OCI-LY7 (cell line): Measurements from ENCODE around the gene CENPC. TPM values are rescaled to one million over a fixed set of nuclear protein-coding genes. Genes with fewer than 3 reads are reported as not detected.
"Not testable (repeated sequence)": the region's sequence is repeated elsewhere in the genome, so short reads cannot be mapped to it uniquely, and the experiment has no call there.

Experiments used
- BruUV-seq: library from RNA; stranded (reverse); fragments of 400-500 nt; replicated peaks from 2 replicates; lab custom pipeline; 2021; lab: Mats Ljungman, UMichigan
- CTCF ChIA-PET: fragments of 300-600 bp; sonication (Branson Sonifier 250); formaldehyde crosslinking; loops from one replicate; lab custom pipeline; 2022; ENCODE audit warnings: antibody characterized with exemption; ENCODE audit not compliant: unreplicated experiment; lab: Charles Lee
- POLR2A ChIA-PET: fragments of 300-600 bp; sonication (Branson Sonifier 250); formaldehyde crosslinking; loops from one replicate; lab custom pipeline; 2022; ENCODE audit warnings: antibody characterized with exemption; lab: Charles Lee
- DNase-seq: peaks from one replicate; pipeline ENCODE4 v3.0.0-alpha.2; 2015; ENCODE audit warnings: low spot score
- H2AFZ ChIP-seq: fragments of 200-600 bp; sonication (generic), shearing (Covaris generic); 2 replicates; pipeline ENCODE4 v1.6.1; 2014; ENCODE audit warnings: mild to moderate bottlenecking, antibody characterized with exemption, low read length, moderate library complexity
- H3K27ac ChIP-seq: fragments of 200-600 bp; sonication (generic); 2 replicates; pipeline ENCODE4 v1.5.1; 2014; ENCODE audit warnings: mixed run types, low read depth, mild to moderate bottlenecking, moderate library complexity, low read length, inconsistent platforms; ENCODE audit not compliant: poor library complexity, severe bottlenecking
- H3K36me3 ChIP-seq: fragments of 200-600 bp; sonication (generic); 2 replicates; pipeline ENCODE4 v1.6.1; 2014; ENCODE audit warnings: mild to moderate bottlenecking, antibody characterized with exemption, low read length, moderate library complexity, mixed read lengths; ENCODE audit not compliant: insufficient read depth
- H3K4me1 ChIP-seq: fragments of 200-600 bp; sonication (generic); 2 replicates; pipeline ENCODE4 v1.5.1; 2014; ENCODE audit warnings: mild to moderate bottlenecking, low read length; ENCODE audit not compliant: insufficient read depth, poor library complexity, severe bottlenecking
- H3K4me2 ChIP-seq: fragments of 200-600 bp; sonication (generic); 2 replicates; pipeline ENCODE4 v1.6.1; 2014; ENCODE audit warnings: mild to moderate bottlenecking, low read length
- H3K4me3 ChIP-seq: fragments of 200-600 bp; sonication (generic); 2 replicates; pipeline ENCODE4 v1.5.1; 2014; ENCODE audit warnings: mild to moderate bottlenecking, low read depth, low read length; ENCODE audit not compliant: poor library complexity, severe bottlenecking
- H3K79me2 ChIP-seq: fragments of 200-600 bp; sonication (generic); 2 replicates; pipeline ENCODE4 v1.6.1; 2016; ENCODE audit warnings: low read depth, mild to moderate bottlenecking, low read length, moderate library complexity, mixed read lengths; ENCODE audit not compliant: insufficient read depth
- H3K9me2 ChIP-seq: fragments of 200-600 bp; sonication (generic); 2 replicates; pipeline ENCODE4 v1.6.1; 2016; ENCODE audit warnings: mild to moderate bottlenecking, low read length, mixed read lengths; ENCODE audit not compliant: insufficient read depth
- H3K9me3 ChIP-seq: fragments of 200-600 bp; sonication (generic); 2 replicates; pipeline ENCODE4 v1.6.1; 2014; ENCODE audit warnings: mild to moderate bottlenecking, mixed run types, low read length, mixed read lengths
- H4K20me1 ChIP-seq: fragments of 200-600 bp; sonication (generic); 2 replicates; pipeline ENCODE4 v1.6.1; 2014; ENCODE audit warnings: mild to moderate bottlenecking, antibody characterized with exemption, low read length, moderate library complexity, mixed read lengths; ENCODE audit not compliant: insufficient read depth
- CTCF ChIP-seq: fragments of 200-600 bp; sonication (generic); conservative IDR thresholded peaks from 2 replicates; pipeline ENCODE4 v1.5.1; 2014; ENCODE audit warnings: mild to moderate bottlenecking, antibody characterized with exemption, low read length, moderate library complexity, mixed read lengths
- EZH2phosphoT487 ChIP-seq: fragments of 200-600 bp; sonication (generic); IDR thresholded peaks from 2 replicates; pipeline ENCODE4 v1.6.1; 2018; ENCODE audit warnings: low read depth, borderline replicate concordance, mild to moderate bottlenecking, mixed run types, antibody characterized with exemption, low read length, moderate library complexity, mixed read lengths
- intact Hi-C: fragments of 100-400 bp; cut with micrococcal nuclease; formaldehyde crosslinking; loops from one replicate; pipeline ENCODE4 v1.10.0; 2022; ENCODE audit not compliant: unreplicated experiment
- total RNA-seq, 2 experiments: library from RNA; depleted of rRNA in 1 of 2; stranded (reverse); fragments of >200 nt in 1 of 2; shearing (Covaris generic) in 1 of 2; gene quantifications; 2 replicates each; pipeline ENCODE4 v1.2.3, GENCODE V29; 2014 to 2022

The CENPC gene
- total RNA-seq, 2 experiments from 2014 or later = 46.2 to 55.4 TPM

DNA sequence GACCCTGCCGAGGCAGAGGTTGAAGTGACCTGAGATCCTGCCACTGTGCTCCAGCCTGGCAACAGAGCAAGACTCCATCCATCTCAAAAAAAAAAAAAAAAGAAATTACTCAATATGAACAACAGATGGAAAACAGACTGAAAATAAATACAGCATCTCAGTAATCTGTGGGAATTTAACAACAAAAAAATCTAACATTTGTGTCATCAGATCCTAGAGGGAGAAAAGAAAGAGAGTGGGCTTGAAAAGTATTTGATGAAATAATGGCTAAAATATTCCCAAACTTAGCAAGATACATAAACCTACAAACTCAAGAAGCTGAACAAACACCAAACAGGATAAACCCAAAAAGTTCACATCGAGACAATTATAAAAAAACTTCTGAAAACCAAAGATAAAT is 84.7 kb downstream of the CENPC start:
- no peak overlapping the region for H2AFZ ChIP-seq
- POLR2A ChIA-PET = interaction anchor here (0.7 kb wide), 1 partner anchor 1139 kb away, joined by 3 read pairs; no protein-coding TSS in a partner anchor
- no peaks in the 10 kb centered on the region for H3K79me2 ChIP-seq
- no peak overlapping the region for H3K4me2 ChIP-seq
- no peak overlapping the region for H3K27ac ChIP-seq
- TF ChIP-seq EZH2phosphoT487 (no peak), CTCF (no peak)
- CTCF ChIA-PET = no interaction called here
- no peaks in the 10 kb centered on the region for H4K20me1 ChIP-seq
- peaks cover 11% of the 10 kb centered on the region; the same call in 1 of the 2 replicates for H3K36me3 ChIP-seq
- no peaks in the 10 kb centered on the region for H3K4me1 ChIP-seq
- H3K4me3 ChIP-seq = no peak overlapping the region
- H3K9me3 ChIP-seq = no peaks in the 10 kb centered on the region
- intact Hi-C loops = no loop called here
- BruUV-seq = no TSS peak
- no peak for DNase-seq
- H3K9me2 ChIP-seq = no peaks in the 10 kb centered on the region

DNA sequence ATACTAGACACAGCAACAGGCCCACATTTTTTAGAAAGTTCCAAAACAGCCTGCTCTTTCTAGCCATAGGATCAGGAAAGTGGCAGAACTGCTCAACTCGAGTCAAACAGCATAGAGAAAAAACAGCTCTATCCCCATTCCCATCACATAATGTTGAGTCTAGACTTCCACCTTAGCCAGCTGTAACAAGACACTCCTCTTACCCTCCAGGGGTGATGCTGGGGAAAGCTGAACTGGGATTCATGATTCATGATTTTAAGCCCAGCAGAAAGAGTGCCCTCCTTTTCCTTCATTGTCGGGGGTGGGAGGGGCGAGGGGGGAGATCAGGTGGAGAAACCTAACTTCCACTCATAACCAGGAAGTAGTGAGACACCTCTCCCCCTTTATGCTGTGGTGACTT is 86.1 kb downstream of the CENPC start:
- H4K20me1 ChIP-seq = no peaks in the 10 kb centered on the region
- intact Hi-C loops = no loop called here
- no peaks in the 10 kb centered on the region for H3K79me2 ChIP-seq
- no peak overlapping the region for H2AFZ ChIP-seq
- no peaks in the 10 kb centered on the region for H3K9me2 ChIP-seq
- TF ChIP-seq EZH2phosphoT487 (no peak), CTCF (no peak)
- POLR2A ChIA-PET = interaction anchor here (0.7 kb wide), 1 partner anchor 242 kb away, joined by 5 read pairs; no protein-coding TSS in a partner anchor
- CTCF ChIA-PET = no interaction called here
- no peak overlapping the region for H3K4me2 ChIP-seq
- no peaks in the 10 kb centered on the region for H3K4me1 ChIP-seq
- H3K4me3 ChIP-seq = no peak overlapping the region
- no peak for DNase-seq
- peaks cover 18% of the 10 kb centered on the region; the same call in 1 of the 2 replicates for H3K36me3 ChIP-seq
- no peak overlapping the region for H3K27ac ChIP-seq
- no peaks in the 10 kb centered on the region for H3K9me3 ChIP-seq
- BruUV-seq = no TSS peak

- Histone ChIP-seq H3K79me2 (no peaks in the 10 kb centered on the region), H3K36me3 (peaks cover 19% of the 10 kb centered on the region; the same call in 1 of the 2 replicates), H3K9me2 (no peaks in the 10 kb centered on the region), H3K4me3 (no peak overlapping the region), H3K4me1 (no peaks in the 10 kb centered on the region), H3K9me3 (no peaks in the 10 kb centered on the region), H4K20me1 (no peaks in the 10 kb centered on the region), H3K27ac (no peak overlapping the region), H2AFZ (no peak overlapping the region), H3K4me2 (no peak overlapping the region)
- no TSS peak for BruUV-seq
- CTCF ChIA-PET = no interaction called here
- POLR2A ChIA-PET = interaction anchor here (0.6 to 1.0 kb wide), 2 partner anchors 86 to 164 kb away, joined by 3 to 4 read pairs; no protein-coding TSS in a partner anchor
- TF ChIP-seq EZH2phosphoT487 (no peak), CTCF (no peak)
- DNase-seq = no peak
- intact Hi-C loops = no loop called here
Measured at GRCh38 chr4:67456577-67457196, 88.6 kb downstream of the CENPC start.

DNA sequence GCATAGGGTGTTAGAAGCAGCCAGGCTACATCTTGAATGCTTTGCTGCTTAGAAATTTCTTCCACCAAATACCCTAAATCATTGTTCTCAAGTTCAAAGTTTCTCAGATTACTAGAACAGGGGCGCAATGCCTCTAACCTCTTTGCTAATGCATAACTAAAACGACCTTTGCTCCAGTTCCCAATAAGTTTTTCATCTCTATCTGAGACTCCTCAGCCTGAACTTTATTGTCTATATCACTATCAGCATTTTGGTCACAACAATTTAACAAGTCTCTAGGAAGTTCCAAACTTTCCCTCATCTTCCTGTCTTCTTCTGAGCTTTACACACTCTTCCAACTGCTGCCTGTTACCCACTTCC is 92.5 kb downstream of the CENPC start:
- H4K20me1 ChIP-seq, POLR2A ChIA-PET, intact Hi-C loops, H3K9me2 ChIP-seq, H3K4me2 ChIP-seq, H3K4me1 ChIP-seq, H3K9me3 ChIP-seq, H3K79me2 ChIP-seq, H3K4me3 ChIP-seq, BruUV-seq, DNase-seq, CTCF ChIA-PET, H2AFZ ChIP-seq, H3K27ac ChIP-seq: not testable (repeated sequence)
- peaks cover 12% of the 10 kb centered on the region; the same call in 1 of the 2 replicates for H3K36me3 ChIP-seq
